ENCODE measurements around the gene CSF3. TPM values are rescaled to one million over a fixed set of nuclear protein-coding genes. Genes with fewer than 3 reads are reported as not detected.

The CSF3 gene
- total RNA-seq, 2 donors from 2014 or later = 0.20 to 0.67 TPM

Small RNA genes within 50 kb of the gene (microRNA-seq; reads per million reads assigned to microRNA genes)
- 0.53 to 4.1 reads per million in 2 donors for gene MIR6884

Other genes starting within 250 kb of the CSF3 start
- gene IKZF3, start 151.1 kb upstream of the CSF3 start, total RNA-seq = 1 to 10 TPM; 1.7 to 4.9 TPM
- not detected for gene ZPBP2, start 147.2 kb upstream of the CSF3 start, total RNA-seq
- gene GSDMB, start 96.8 kb upstream of the CSF3 start, total RNA-seq = 100 to 1,000 TPM in 1 of 2 donors, 10 to 100 TPM in 1; 91.4 to 116 TPM
- gene ORMDL3, start 87.8 kb upstream of the CSF3 start, total RNA-seq = 10 to 100 TPM; 63.4 to 68.8 TPM
- not detected for gene LRRC3C, start 87.7 kb upstream of the CSF3 start, total RNA-seq
- under 1 TPM in 1 of 2 donors, not detected in 1; 0.58 TPM for gene GSDMA, start 52.4 kb upstream of the CSF3 start, total RNA-seq
- 100 to 1,000 TPM in 1 of 2 donors, 10 to 100 TPM in 1; 97.5 to 109 TPM for gene PSMD3, start 34.6 kb upstream of the CSF3 start, total RNA-seq
- gene MED24, start 39.0 kb downstream of the CSF3 start, total RNA-seq = 100 to 1,000 TPM in 1 of 2 donors, 10 to 100 TPM in 1; 63.4 to 108 TPM
- gene THRA, start 47.5 kb downstream of the CSF3 start, total RNA-seq = 10 to 100 TPM; 48.4 to 56.3 TPM
- gene NR1D1, start 85.1 kb downstream of the CSF3 start, total RNA-seq = 10 to 100 TPM; 16.9 to 19.8 TPM
- gene MSL1, start 106.5 kb downstream of the CSF3 start, total RNA-seq = 10 to 100 TPM; 77.4 to 82.0 TPM
- gene CASC3, start 125.1 kb downstream of the CSF3 start, total RNA-seq = 10 to 100 TPM; 56.2 to 58.9 TPM
- gene RAPGEFL1, start 162.0 kb downstream of the CSF3 start, total RNA-seq = 100 to 1,000 TPM; 149 to 194 TPM
- gene WIPF2, start 203.9 kb downstream of the CSF3 start, total RNA-seq = 10 to 100 TPM; 43.6 to 53.6 TPM